T follicular helper cell (primary cell): ENCODE results near the gene FHIT.

Experiments
- DNase-seq: peaks from one replicate; pipeline ENCODE4 v3.0.0-alpha.2; 2020; ENCODE audit warnings: low read depth

FHIT gene

GRCh38 chr3:59795756-59796155 lies 1455.5 kb downstream of the FHIT start:
- no peak for DNase-seq

- no peak for DNase-seq
These were observed 1457.3 kb downstream of the FHIT start for GRCh38 chr3:59793976-59794375.

GRCh38 chr3:59791774-59792308 lies 1459.4 kb downstream of the FHIT start:
- DNase-seq = no peak

GRCh38 chr3:59790241-59790640 lies 1461.0 kb downstream of the FHIT start:
- no peak for DNase-seq

GRCh38 chr3:59788801-59789200 lies 1462.5 kb downstream of the FHIT start:
- DNase-seq = no peak

- no peak for DNase-seq
These were observed 1463.1 kb downstream of the FHIT start for GRCh38 chr3:59788133-59788532.

GRCh38 chr3:59786374-59786773 lies 1464.9 kb downstream of the FHIT start:
- DNase-seq = no peak

GRCh38 chr3:59784164-59784563 lies 1467.1 kb downstream of the FHIT start:
- DNase-seq = no peak

- no peak for DNase-seq
These were observed 1467.7 kb downstream of the FHIT start for GRCh38 chr3:59783468-59783988.

GRCh38 chr3:59782664-59783063 lies 1468.6 kb downstream of the FHIT start:
- DNase-seq = no peak

GRCh38 chr3:59780209-59780608 lies 1471.0 kb downstream of the FHIT start:
- DNase-seq = no peak

GRCh38 chr3:59779260-59779659 lies 1472.0 kb downstream of the FHIT start:
- DNase-seq = no peak

- DNase-seq = no peak
These were observed 1473.6 kb downstream of the FHIT start for GRCh38 chr3:59777667-59778077.

GRCh38 chr3:59777066-59777465 lies 1474.2 kb downstream of the FHIT start:
- DNase-seq = no peak

- no peak for DNase-seq
These were observed 1475.4 kb downstream of the FHIT start for GRCh38 chr3:59775761-59776325.

GRCh38 chr3:59775106-59775505 lies 1476.1 kb downstream of the FHIT start:
- DNase-seq = no peak

GRCh38 chr3:59774634-59775033 lies 1476.6 kb downstream of the FHIT start:
- no peak for DNase-seq

- no peak for DNase-seq
These were observed 1477.3 kb downstream of the FHIT start for GRCh38 chr3:59774000-59774399.

GRCh38 chr3:59772416-59773408 lies 1478.5 kb downstream of the FHIT start:
- no peak for DNase-seq

GRCh38 chr3:59771768-59772181 lies 1479.5 kb downstream of the FHIT start:
- DNase-seq = no peak

GRCh38 chr3:59769127-59769750 lies 1482.0 kb downstream of the FHIT start:
- no peak for DNase-seq

- DNase-seq = no peak
These were observed 1484.9 kb downstream of the FHIT start for GRCh38 chr3:59766200-59766872.
